ENCODE measurements around the gene TMEM63C.

The TMEM63C gene

GRCh38 chr14:77290705-77291104 is 109.1 kb downstream of the TMEM63C start:
- no peak for DNase-seq (ENCODE audit: low read depth)
- H3K9me3 ChIP-seq (ENCODE audit: control insufficient read depth, low read length) = no peaks in the 10 kb centered on the region
- no peak overlapping the region for H3K4me3 ChIP-seq (ENCODE audit: low read length)
- peaks cover 40% of the 10 kb centered on the region for H3K36me3 ChIP-seq (ENCODE audit: control insufficient read depth, insufficient read depth, low read length, severe bottlenecking)
- H3K27me3 ChIP-seq (replicated peaks; ENCODE audit: control insufficient read depth, insufficient read depth, low read length) = no peaks in the 10 kb centered on the region
- no peaks in the 10 kb centered on the region for H3K4me1 ChIP-seq (ENCODE audit: control insufficient read depth, insufficient read depth, low read length)
- no peak overlapping the region for H3K9ac ChIP-seq (ENCODE audit: low read length)

GRCh38 chr14:77296155-77296554 is 114.6 kb downstream of the TMEM63C start:
- Histone ChIP-seq H3K4me3 (ENCODE audit: low read length) (no peak overlapping the region), H3K4me1 (ENCODE audit: control insufficient read depth, insufficient read depth, low read length) (no peaks in the 10 kb centered on the region), H3K9me3 (ENCODE audit: control insufficient read depth, low read length) (no peaks in the 10 kb centered on the region), H3K9ac (ENCODE audit: low read length) (no peak overlapping the region), H3K36me3 (ENCODE audit: control insufficient read depth, insufficient read depth, low read length, severe bottlenecking) (peaks cover 39% of the 10 kb centered on the region), H3K27me3 (replicated peaks; ENCODE audit: control insufficient read depth, insufficient read depth, low read length) (no peaks in the 10 kb centered on the region)
- DNase-seq (ENCODE audit: low read depth) = no peak

DNA sequence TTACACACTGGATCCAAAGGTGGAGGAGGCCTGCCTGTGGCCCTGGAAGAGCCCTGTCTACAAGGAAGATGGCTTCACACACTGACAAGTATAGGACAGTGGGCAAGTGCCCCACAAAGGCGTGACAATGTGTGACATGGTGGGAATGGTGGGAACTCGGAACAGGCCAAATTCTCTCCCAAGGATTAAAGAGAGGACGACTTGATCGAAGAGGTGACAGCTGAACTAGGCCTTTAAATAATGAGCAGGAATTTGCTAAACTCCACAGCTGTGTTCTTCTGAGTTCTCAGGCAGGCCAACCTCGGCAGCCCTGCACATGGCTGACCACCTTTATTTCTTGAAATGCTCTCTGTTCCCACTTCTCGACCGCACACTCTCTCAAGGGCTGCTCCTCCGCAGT is 115.3 kb downstream of the TMEM63C start:
- Histone ChIP-seq H3K4me1 (ENCODE audit: control insufficient read depth, insufficient read depth, low read length) (no peaks in the 10 kb centered on the region), H3K9me3 (ENCODE audit: control insufficient read depth, low read length) (no peaks in the 10 kb centered on the region), H3K4me3 (ENCODE audit: low read length) (no peak overlapping the region), H3K36me3 (ENCODE audit: control insufficient read depth, insufficient read depth, low read length, severe bottlenecking) (peaks cover 36% of the 10 kb centered on the region), H3K9ac (ENCODE audit: low read length) (no peak overlapping the region), H3K27me3 (replicated peaks; ENCODE audit: control insufficient read depth, insufficient read depth, low read length) (no peaks in the 10 kb centered on the region)
- DNase-seq (ENCODE audit: low read depth) = no peak

DNA sequence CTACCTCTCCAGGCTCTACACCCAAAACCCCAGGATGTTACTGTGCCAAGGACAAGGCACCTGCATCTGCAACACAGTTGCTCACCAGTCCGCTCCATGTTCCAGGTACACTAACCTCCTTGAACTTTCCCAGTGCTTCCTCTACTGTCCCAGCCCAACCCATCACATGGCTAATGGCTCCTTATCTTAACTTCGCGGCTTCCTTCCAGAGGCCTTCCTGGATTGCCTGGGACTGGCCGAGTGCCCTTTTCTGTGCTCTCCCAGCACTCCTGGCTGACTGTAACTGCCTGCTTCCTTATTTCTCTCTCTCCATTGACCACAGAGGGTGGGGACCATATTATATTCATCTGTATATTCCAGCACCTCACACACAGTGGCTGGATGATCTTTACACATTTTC is 118.2 kb downstream of the TMEM63C start:
- no peak for DNase-seq (ENCODE audit: low read depth)
- no peaks in the 10 kb centered on the region for H3K9me3 ChIP-seq (ENCODE audit: control insufficient read depth, low read length)
- peaks cover 43% of the 10 kb centered on the region for H3K36me3 ChIP-seq (ENCODE audit: control insufficient read depth, insufficient read depth, low read length, severe bottlenecking)
- H3K9ac ChIP-seq (ENCODE audit: low read length) = no peak overlapping the region
- no peaks in the 10 kb centered on the region for H3K27me3 ChIP-seq (replicated peaks; ENCODE audit: control insufficient read depth, insufficient read depth, low read length)
- H3K4me3 ChIP-seq (ENCODE audit: low read length) = no peak overlapping the region
- peaks cover 18% of the 10 kb centered on the region for H3K4me1 ChIP-seq (ENCODE audit: control insufficient read depth, insufficient read depth, low read length)

DNA sequence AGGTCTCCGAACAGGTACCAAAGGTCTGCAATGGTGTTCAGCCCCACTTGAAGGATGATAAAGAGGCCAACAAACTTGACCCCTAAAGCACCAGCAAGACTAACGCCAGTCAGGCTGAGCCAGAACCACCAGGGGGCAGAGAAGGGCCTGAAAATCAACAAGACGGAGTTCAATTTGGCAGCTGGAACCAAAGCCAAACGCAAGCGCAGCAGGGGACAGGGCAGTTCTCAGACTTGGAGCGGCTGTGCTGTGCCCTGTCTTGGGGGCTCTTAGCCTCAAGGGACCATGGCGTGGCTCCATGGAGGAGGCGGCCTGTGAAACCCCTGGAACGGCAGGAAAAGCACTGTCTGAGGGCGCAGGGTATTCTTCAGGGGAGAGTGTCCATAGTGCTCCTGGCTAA is 119.5 kb downstream of the TMEM63C start:
- H3K9ac ChIP-seq (ENCODE audit: low read length) = no peak overlapping the region
- no peaks in the 10 kb centered on the region for H3K9me3 ChIP-seq (ENCODE audit: control insufficient read depth, low read length)
- peak; percentile 74 for DNase-seq (ENCODE audit: low read depth)
- no peak overlapping the region for H3K4me3 ChIP-seq (ENCODE audit: low read length)
- peaks cover 50% of the 10 kb centered on the region for H3K36me3 ChIP-seq (ENCODE audit: control insufficient read depth, insufficient read depth, low read length, severe bottlenecking)
- no peaks in the 10 kb centered on the region for H3K27me3 ChIP-seq (replicated peaks; ENCODE audit: control insufficient read depth, insufficient read depth, low read length)
- peaks cover 18% of the 10 kb centered on the region for H3K4me1 ChIP-seq (ENCODE audit: control insufficient read depth, insufficient read depth, low read length)

- peak; percentile 46 for DNase-seq (ENCODE audit: low read depth)
- peaks cover 30% of the 10 kb centered on the region for H3K4me1 ChIP-seq (ENCODE audit: control insufficient read depth, insufficient read depth, low read length)
- H3K4me3 ChIP-seq (ENCODE audit: low read length) = no peak overlapping the region
These were observed 121.3 kb downstream of the TMEM63C start for GRCh38 chr14:77302926-77303325.

DNA sequence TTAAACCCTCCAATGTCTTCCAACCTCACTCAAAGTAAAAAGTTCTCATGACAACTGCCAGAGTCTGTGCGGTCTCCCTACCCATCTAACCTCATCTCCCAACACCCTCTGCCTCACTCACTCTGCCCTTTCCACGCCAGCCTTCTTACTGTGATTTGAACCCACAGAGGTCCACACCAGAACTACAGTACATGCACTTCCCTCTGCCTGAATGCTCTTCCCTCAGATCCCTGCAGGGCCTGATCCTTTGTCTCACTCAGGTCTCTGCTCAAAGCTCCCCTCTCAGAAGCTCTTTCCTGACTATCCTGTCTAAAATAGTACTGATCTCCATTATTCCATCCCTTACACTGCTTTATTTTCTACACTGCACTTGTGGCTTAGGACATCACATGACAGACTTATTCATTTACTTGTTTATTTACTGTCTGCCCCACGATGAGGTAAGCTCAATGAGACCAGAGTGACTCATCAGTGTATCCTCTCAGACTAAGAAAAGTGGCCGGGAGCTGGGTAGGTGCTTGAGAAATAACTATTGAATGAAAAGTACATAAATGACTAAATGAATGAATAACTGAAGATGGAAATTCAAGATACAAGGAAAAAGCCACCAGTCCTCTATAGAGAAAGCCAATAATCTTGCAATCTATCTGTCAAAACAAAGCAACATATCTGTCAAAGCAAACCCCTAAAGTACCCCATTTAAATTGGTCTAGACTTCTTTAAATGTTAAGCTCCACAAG is 122.0 kb downstream of the TMEM63C start:
- Histone ChIP-seq H3K27me3 (replicated peaks; ENCODE audit: control insufficient read depth, insufficient read depth, low read length) (no peaks in the 10 kb centered on the region), H3K9ac (ENCODE audit: low read length) (no peak overlapping the region), H3K36me3 (ENCODE audit: control insufficient read depth, insufficient read depth, low read length, severe bottlenecking) (peaks cover 29% of the 10 kb centered on the region), H3K9me3 (ENCODE audit: control insufficient read depth, low read length) (no peaks in the 10 kb centered on the region), H3K4me3 (ENCODE audit: low read length) (no peak overlapping the region), H3K4me1 (ENCODE audit: control insufficient read depth, insufficient read depth, low read length) (peaks cover 30% of the 10 kb centered on the region)
- peak; percentile 97 for DNase-seq (ENCODE audit: low read depth)

More at GRCh38 chr14:77302926-77303325, 121.3 kb downstream of the TMEM63C start:
- Histone ChIP-seq H3K27me3 (replicated peaks; ENCODE audit: control insufficient read depth, insufficient read depth, low read length) (no peaks in the 10 kb centered on the region), H3K9me3 (ENCODE audit: control insufficient read depth, low read length) (no peaks in the 10 kb centered on the region), H3K36me3 (ENCODE audit: control insufficient read depth, insufficient read depth, low read length, severe bottlenecking) (peaks cover 35% of the 10 kb centered on the region), H3K9ac (ENCODE audit: low read length) (no peak overlapping the region)

- no peaks in the 10 kb centered on the region for H3K27me3 ChIP-seq (replicated peaks; ENCODE audit: control insufficient read depth, insufficient read depth, low read length)
- DNase-seq (ENCODE audit: low read depth) = no peak
- H3K9me3 ChIP-seq (ENCODE audit: control insufficient read depth, low read length) = no peaks in the 10 kb centered on the region
- peaks cover 24% of the 10 kb centered on the region for H3K36me3 ChIP-seq (ENCODE audit: control insufficient read depth, insufficient read depth, low read length, severe bottlenecking)
- H3K4me3 ChIP-seq (ENCODE audit: low read length) = no peak overlapping the region
- H3K4me1 ChIP-seq (ENCODE audit: control insufficient read depth, insufficient read depth, low read length) = peaks cover 30% of the 10 kb centered on the region
- H3K9ac ChIP-seq (ENCODE audit: low read length) = no peak overlapping the region
These were observed 124.1 kb downstream of the TMEM63C start for GRCh38 chr14:77305696-77306095.

- H3K9ac ChIP-seq (ENCODE audit: low read length) = no peak overlapping the region
- no peak for DNase-seq (ENCODE audit: low read depth)
- no peaks in the 10 kb centered on the region for H3K27me3 ChIP-seq (replicated peaks; ENCODE audit: control insufficient read depth, insufficient read depth, low read length)
- peaks cover 30% of the 10 kb centered on the region for H3K4me1 ChIP-seq (ENCODE audit: control insufficient read depth, insufficient read depth, low read length)
- no peak overlapping the region for H3K4me3 ChIP-seq (ENCODE audit: low read length)
- H3K36me3 ChIP-seq (ENCODE audit: control insufficient read depth, insufficient read depth, low read length, severe bottlenecking) = peaks cover 24% of the 10 kb centered on the region
- H3K9me3 ChIP-seq (ENCODE audit: control insufficient read depth, low read length) = no peaks in the 10 kb centered on the region
These were observed 124.8 kb downstream of the TMEM63C start for GRCh38 chr14:77306416-77306815.

GRCh38 chr14:77306851-77307496 is 125.4 kb downstream of the TMEM63C start:
- no peaks in the 10 kb centered on the region for H3K9me3 ChIP-seq (ENCODE audit: control insufficient read depth, low read length)
- peak overlapping the region; percentile 4 for H3K9ac ChIP-seq (ENCODE audit: low read length)
- no peaks in the 10 kb centered on the region for H3K27me3 ChIP-seq (replicated peaks; ENCODE audit: control insufficient read depth, insufficient read depth, low read length)
- no peak overlapping the region for H3K4me3 ChIP-seq (ENCODE audit: low read length)
- DNase-seq (ENCODE audit: low read depth) = peak; percentile 76
- peaks cover 24% of the 10 kb centered on the region for H3K36me3 ChIP-seq (ENCODE audit: control insufficient read depth, insufficient read depth, low read length, severe bottlenecking)
- peaks cover 30% of the 10 kb centered on the region for H3K4me1 ChIP-seq (ENCODE audit: control insufficient read depth, insufficient read depth, low read length)
